NT2/D1 (cell line): ENCODE data around the gene RIPK4.

Experiments used
- SUZ12 ChIP-seq: IDR thresholded peaks from 2 replicates; pipeline ENCODE4 v1.6.1; 2011; ENCODE audit not compliant: insufficient read length, insufficient read depth; ENCODE audit errors: extremely low read depth
- ZNF274 ChIP-seq: IDR thresholded peaks from 2 replicates; pipeline ENCODE4 v1.6.1; 2011; ENCODE audit warnings: mild to moderate bottlenecking, low read depth, low read length

- TF ChIP-seq ZNF274 (no peak), SUZ12 (no peak)
These were observed 36.5 kb downstream of the RIPK4 start for GRCh38 chr21:41730367-41730765.
